GM19043 (cell line): Measurements from ENCODE around the gene WSCD2.

Source experiments
- ATAC-seq: cut with Tn5 transposase; IDR thresholded peaks from one replicate; pipeline ENCODE4 v1.9.1; 2021; ENCODE audit warnings: low read depth; ENCODE audit not compliant: unreplicated experiment

Gene WSCD2

DNA sequence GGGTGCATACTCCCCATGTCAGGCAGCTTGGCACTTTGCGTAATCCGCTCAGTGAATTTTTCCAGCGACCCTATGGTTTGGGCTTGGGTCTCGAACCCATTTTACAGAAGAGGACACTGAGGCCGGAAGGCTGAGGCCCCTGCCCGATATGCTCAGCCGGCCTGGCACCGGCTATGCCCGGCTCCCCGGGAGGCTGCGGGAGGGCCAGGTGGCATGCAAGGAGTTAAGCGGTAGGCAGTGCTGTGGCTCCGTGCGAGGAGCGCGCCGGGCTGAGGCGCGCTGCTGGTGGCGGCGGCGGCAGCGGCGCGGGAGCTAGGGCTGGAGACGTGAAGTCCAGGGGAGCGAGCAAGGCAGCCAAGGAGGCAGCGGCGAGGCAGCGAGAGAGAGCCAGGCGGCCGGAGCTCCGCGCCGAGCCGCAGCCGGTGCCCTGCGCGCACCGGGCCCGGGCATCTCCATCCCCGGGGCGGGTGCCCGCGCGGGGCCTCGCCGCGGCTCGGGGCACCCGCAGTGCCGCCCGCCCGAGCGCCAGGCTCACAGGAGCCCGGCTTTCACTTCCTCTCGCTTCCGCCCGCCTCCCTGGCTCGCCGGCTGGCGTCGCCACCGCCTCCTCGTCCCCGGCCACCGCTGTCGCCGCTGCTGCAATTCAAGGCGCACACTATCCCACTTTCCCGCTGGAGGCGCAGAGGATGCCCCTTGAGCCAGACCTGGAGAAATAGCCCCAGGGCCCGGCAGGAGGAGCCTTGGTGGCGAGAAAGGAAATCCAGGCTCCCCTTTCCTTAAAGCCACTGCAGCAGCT lies at the start of gene WSCD2:
Gene WSCD2, plus strand, starts transcription at position 272 of the 796 bp plus-strand sequence. CDS start 66,545 bp downstream, outside the sequence.
- no peak for ATAC-seq

DNA sequence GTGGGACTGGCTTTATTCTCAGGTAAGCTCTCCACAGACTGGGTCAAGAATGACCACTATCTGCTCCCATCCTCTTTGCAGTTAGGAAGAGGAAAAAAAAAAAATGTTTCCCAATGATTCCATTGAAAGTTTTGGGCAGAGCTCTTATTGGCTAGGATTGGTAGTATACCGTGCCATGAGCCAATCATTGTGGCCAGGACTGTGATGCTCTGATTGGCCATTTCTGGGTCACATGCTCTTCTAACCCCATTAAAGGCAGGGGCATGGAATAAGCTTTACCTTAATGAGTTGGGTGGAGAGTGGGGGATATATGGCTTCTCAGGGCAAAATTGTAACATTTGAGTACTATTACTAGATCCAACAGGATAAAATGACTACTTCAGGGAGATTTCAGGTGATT lies 49.4 kb upstream of the WSCD2 start:
- no peak for ATAC-seq

DNA sequence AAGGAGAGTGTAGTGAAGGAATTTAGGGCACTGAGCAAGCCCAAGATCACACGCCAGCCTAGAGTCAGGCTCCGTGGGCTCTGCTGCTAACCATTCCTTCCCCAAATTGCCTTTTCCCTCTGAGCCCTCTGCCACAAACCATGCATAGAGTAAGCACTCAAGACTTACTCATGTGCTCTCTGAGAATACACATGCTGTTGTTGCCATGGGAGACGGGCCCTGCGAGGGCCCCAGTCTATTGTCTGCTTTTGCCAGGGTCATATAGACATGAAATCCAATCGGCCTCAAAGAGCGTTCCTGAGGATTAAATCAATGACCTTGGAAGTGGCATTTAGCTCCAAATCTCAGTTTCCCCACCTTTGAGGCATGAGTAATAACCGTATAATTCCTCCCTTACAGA lies 48.7 kb upstream of the WSCD2 start:
- ATAC-seq: no peak

DNA sequence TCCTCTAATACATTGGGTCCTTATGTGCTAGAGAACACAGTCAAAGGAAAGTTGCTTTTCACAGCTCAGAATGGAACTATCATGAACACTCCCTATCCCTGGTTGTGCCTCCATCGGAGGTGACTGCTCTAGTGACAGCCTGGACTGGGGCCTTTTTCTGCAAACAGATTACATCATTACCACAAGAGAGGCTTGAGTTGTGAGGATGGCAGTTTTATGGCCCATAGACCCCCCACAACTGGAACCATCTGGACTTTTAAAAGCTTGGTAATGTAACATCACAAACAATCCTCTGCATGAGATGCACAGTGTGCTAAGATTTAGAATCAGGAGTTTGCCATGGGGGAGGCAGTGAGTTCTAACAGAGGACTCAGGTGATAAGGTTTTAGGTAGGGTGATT lies 46.6 kb upstream of the WSCD2 start:
- ATAC-seq: no peak

DNA sequence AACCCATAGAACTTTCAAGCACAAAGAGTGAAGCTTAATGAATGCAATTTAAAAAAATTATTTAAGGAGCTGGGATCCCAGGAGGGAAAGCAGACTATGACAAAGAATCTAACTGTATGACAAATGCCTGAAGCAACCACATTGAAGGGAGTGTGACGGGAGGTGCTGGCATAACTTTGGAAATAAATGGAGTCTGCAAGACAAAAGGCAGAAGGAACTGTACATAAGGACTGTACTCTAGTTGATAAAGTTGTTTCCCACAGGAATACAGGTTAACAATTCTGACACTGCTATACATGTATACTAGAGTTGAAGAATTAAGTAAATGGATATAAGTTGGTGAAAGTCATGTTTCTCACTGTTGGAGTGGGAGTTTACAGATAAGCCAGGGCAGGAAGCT lies 41.2 kb upstream of the WSCD2 start:
- no peak for ATAC-seq

DNA sequence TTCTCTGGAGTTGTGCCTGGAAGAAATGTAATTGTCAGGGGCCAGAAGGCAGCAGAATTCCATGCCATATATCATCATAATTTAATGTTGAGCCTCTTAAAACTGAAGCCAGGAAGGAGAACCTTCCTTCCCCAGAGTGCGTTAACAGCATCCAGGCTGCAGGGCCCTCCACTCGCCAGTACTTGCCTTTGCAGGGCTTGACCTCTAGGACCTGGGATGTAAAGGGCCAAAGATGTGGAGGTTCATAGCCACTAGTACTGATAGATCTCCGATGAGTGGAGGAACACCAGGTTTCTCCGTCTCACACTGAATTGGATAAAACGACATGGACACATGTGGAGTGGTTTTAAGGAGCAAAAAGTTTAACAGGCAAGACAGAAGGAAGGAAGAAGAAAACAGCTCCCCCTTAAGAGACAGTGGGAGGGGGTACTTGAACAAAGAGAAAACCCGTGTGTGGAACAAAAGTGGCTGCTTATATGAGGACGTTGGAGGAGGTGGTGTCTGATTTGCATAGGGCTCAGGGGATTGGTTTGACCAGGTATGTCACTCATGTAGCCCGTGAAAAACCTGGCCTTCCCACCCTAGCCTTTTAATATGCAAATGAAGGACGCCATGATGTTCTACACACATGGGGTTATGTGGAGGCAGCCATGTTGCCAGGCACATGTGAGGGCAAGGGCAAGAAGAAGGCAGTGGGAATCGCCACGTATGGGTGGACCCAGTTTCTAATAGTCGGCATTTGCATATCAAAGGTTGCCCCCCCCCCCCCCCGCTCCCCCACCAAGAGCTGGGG lies 38.8 kb upstream of the WSCD2 start:
- ATAC-seq: no peak

DNA sequence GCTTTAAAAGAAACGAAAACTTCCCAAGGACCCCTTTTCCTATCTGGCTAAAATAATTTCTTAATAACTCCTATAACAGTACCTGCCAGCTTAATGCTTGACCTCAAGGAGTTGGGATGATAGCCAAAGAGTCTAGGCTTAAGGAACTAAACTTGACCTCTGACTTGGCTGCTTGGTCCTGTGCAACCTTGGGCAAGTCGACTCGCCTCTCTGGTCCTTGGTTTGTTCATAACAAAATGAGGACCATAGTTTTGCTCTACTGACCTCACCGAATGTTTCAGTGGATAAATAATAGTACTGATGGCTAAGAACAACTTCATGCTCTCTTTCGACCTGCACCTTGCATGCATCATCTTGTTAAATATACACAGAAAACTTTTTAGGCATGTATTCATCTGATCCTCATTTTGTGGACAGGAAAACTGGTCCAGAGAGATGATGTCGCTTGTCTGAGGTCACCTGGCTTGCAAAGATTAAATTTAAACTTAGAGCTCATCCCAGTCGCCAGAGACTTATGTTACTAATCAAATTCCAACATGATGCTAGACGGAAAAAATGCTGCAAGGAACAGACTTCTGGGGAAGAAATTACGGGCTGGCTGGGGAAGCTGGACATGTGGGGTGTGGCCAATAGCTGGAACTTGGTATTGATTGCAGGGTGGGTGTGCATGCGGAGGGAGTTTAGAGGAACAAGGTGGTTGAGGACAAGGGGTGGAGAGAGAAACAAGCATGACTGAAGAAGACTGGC lies 38.0 kb upstream of the WSCD2 start:
- ATAC-seq: no peak

DNA sequence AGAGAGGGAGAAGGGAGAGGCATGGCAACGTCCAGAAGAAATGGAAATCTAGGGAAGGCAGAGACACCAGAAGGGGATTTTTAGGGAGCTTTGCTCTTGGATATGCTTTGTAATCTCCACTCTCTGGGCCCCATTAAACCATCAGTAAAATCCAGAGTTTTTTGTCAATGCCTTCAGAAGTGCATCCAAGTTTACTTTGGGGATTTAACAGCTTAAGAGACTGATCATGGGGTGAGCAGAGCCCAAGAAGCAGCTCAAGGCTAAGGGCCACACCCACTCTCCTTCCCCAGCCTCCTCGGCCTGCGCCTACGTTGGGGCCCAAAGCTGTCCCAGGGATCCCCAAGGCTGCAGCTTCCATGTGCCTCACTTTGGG lies 37.4 kb upstream of the WSCD2 start:
- no peak for ATAC-seq

DNA sequence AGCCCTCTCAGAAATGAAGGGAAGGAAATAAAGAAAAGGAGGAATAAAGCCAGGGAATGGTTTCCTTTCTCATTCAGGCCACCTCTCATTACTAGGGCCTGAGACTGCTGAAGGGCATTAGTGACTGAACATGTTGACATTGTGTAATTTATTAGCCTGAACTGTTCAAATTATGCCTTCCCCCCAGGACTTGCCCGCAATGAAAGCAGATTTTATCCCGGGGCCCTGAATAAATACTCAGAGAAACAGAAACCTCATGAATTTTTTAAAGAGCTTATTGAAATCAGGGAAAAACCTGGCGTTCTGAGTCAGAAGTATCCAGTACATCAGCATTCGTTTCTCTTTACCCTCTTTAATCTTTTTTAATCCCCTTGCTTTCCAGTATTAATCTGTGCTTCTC lies 35.9 kb upstream of the WSCD2 start:
- ATAC-seq: no peak

DNA sequence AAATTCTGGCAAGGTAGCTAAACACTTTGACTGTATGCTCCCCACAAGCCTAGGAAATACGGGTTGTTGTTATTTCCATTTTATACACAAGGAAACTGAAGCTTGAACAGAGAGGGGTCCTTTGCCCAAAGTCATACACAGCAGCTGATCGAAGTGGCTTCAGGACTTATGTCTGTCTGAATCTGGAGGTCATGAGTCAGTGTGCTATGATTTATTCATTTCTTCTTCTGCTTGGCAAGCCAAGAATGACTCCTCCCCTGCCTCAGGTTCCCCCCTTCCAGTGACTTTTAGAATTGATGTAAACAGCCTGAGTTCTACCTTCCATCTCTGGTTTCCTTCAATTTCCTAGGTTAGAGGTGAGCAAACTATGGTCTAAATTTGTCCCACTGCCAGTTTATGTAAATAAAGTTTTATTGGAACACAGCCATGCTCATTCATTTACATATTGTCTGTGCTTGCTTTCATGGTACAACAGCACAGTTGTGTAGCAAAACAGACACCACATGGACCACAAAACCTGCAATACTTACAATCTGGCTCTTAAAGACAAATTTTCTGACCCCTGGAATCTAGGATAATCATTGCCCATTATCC lies 34.9 kb upstream of the WSCD2 start:
- no peak for ATAC-seq

DNA sequence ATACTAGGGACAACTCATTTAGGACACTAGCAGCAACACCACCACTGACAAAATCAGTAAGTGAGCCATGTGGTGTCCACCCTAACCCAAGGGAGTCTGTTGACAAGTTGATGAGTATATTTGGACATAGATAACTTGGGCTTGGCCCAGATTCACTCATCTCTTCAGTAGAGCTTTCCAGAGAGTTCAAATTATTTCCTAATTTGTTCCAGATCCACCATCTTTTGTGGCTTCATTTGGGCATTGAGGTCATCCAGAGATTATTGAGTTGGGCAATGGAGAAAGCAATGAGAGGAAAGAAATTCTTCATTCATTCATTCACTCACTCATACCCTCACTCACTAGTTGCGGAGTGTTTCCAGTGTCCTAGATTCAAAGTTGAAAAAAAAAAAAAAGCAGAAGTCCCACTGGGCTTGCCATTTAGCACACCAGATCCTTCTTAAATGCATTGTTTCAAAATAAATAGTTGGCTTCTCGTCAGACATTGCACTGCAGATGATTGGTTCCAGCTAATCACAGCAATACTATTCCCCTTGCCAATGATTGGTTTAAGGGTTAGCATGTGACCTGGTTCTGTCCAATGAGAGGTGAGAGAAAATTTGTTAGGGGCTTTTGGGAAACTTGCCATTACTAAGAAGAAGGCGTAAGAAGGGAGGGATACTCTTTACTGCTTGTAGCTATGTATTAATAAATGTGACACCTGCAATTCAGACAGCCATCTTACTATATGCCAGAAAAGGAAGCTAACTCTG lies 31.8 kb upstream of the WSCD2 start:
- ATAC-seq: no peak

DNA sequence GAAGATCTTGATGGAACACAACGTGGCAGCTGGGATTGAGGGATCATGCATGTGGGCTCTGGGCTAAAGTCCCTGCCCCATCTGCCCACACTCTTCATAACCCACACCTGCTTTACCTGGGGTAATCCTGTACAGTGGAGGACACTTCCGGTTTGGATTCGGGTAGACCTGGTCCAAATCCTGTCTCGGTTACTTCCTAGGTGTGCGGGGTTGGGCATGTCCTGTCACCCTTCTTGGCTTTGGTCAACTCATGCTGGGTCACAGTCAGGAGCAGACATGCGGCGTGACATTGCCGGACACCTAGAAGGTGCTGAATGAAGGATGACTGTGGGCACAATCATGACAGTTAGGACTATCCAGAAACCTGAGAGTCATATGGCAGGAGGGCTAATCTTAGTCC lies 30.7 kb upstream of the WSCD2 start:
- ATAC-seq: no peak

DNA sequence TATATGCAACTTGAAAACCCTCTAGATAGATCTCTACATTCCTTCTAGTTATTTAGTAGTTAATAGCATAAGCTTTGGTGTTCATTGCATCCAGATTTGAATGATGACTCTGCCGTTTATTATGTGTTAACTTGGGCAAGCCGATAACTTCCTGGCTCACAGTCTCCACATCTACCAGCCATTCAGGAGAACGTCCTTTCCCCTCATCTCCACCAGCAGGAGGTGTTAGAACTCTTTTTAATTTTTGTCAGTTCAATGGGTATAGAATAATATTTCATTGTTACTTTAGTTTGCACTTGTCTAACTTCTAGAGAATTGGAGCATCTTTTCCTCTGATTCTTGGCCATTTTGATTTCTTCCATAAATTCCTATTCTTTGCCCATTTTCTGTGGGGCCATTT lies 30.0 kb upstream of the WSCD2 start:
- no peak for ATAC-seq

DNA sequence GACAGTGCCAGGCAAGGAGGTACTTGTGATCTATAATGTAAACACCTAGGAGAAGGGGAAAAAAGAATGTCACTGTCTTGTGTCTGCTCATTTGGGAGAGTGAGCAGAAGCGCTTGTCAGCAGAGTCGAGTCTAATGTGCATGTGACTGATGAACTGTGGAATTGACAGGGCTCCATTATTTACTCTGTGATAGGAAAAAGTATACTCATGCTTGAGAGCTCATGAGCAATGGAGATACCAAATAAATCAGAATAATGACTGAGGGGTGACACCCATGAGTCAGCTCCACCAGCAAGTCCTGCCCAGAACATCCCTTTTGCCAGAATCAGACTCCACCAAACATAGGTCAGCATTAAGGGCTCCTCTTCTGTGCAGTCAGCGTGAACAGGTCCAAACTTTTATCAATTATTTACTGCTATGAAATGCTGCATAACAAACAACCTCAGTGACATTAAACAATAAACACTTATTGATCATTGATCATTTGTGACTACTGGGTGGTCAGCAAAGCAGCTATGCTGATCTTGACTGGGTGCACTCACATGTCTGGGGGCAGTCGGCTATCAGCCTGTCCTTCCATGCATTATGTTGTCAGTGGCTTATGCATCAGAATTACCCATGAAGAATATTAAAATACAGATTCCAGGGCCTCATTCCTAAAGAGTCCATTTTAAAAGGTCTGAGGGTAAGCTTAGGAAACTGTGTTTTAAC lies 29.2 kb upstream of the WSCD2 start:
- no peak for ATAC-seq

DNA sequence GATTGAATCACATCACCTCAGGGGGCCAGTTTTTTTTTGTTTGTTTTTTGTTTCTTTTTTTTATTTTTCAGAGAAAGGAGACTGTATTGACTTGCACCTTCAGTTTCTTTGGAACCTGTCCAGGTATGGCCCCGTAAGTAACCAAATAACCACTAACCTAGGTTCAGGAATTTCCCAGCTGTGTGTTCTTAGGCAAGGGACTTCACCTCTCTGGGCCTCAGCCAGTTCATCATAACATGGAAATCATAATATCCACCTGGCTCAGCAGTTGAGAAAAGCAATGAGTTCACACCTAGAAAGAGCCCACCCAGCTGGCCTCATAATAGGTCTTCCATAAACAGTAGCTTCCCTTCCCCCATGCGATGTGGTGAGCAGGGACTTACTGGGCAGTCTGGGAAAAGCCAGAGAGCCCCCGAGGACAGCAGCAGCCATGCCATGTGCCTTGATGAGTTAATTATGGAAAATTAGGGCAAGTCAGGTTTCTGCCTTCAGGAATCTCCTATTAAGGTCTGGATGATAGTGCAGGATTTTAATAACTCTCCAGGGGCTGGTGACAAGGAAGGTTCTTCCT lies 27.4 kb upstream of the WSCD2 start:
- no peak for ATAC-seq

DNA sequence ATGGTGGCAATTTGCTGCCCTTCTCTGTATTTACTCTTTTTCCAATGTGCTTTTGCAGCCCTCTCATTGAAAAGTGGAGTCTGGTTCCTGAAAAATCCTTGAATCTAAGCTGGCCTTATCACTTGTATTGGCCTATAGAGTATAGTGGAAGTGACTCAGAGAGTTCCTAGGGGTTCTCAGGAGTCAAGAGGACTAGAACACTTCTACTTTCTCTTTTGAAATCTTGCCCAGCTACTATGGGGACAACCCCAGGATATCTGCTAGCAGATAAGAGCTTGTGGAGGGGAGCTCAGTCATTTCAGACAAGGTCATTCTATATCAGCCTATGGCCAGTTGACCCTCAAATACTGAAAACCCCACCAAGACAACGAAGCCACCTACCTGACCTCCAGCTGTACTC lies 26.7 kb upstream of the WSCD2 start:
- ATAC-seq: peak; percentile 55

DNA sequence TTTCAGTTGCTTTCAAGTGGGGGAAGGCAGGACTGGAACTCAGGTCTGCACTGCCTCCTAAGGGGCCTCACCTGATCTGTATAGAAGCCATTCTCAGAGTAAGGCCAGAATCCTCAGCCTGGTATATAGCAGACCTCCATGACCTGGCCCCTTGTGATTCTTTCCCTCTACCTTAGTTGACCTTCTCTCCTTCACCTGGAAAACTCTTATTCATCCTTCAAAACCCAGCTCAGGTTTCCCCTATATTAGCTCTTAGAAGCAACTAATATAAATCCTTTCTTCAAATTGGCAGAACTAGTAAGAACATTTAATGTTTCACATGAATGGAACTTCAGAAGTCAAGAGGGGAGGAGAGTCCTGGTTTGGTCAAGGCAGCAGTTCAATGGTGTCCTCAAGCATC lies 26.0 kb upstream of the WSCD2 start:
- ATAC-seq: no peak

DNA sequence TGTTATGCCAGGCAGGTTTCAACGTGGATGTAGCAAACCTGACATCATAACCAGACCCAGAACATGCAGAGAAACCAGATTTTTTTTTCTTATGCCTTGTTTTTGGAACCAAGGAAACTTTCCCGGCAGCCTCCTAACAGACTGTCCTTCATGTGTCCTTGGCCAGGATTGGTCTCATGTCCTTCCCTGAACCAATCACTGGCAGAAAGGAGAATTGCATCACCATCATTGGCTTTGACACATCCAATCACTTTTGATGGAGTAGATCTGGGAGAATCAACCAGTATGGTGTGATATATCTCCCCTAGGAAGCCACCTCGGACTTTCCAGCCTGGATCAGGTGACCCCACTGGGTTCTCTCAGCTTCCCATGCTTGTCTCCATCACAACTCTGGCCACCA lies 25.6 kb upstream of the WSCD2 start:
- ATAC-seq: no peak

DNA sequence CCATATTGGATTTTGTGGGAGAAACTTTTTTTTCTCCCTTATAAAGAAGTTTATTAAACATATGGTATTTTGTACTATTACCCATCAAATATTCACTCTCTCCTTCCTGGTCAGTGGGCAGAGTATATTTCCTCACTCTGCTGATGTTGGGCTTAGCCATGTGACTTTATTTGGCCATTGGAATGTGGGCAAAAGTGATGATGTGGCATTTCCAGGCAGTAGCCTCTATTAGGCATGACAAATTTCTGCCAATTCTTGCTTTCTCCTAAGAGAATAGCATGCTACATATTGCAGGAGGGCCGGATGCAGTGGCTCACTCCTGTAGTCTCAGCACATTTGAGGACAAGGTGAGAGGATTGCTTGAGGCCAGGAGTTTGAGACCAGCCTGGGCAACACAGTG lies 24.4 kb upstream of the WSCD2 start:
- no peak for ATAC-seq
